Loucy (cell line): ENCODE results near the gene NDST4.

ENCODE experiments used
- H2AFZ ChIP-seq: fragments of 200-600 bp; sonication (generic); 2 replicates; pipeline ENCODE4 v1.6.0; 2016; ENCODE audit warnings: antibody characterized with exemption, mild to moderate bottlenecking, low read length, moderate library complexity
- H3F3A ChIP-seq: fragments of 200-600 bp; 2 replicates; pipeline ENCODE4 v1.6.0; 2016; ENCODE audit warnings: antibody characterized with exemption, low read depth, mild to moderate bottlenecking
- H3K27me3 ChIP-seq: fragments of 200-600 bp; sonication (generic); 2 replicates; pipeline ENCODE4 v1.6.1; 2014; ENCODE audit warnings: low read length, mild to moderate bottlenecking; ENCODE audit not compliant: insufficient read depth, poor library complexity, severe bottlenecking
- H3K36me3 ChIP-seq: fragments of 200-600 bp; sonication (generic); 2 replicates; pipeline ENCODE4 v1.6.1; 2016; ENCODE audit warnings: low read length; ENCODE audit not compliant: insufficient read depth
- H3K4me1 ChIP-seq: fragments of 200-600 bp; sonication (generic); 2 replicates; pipeline ENCODE4 v1.5.1; 2014; ENCODE audit warnings: low read length, mild to moderate bottlenecking; ENCODE audit not compliant: insufficient read depth, poor library complexity, severe bottlenecking
- H3K4me2 ChIP-seq: fragments of 200-600 bp; sonication (generic); 2 replicates; pipeline ENCODE4 v1.6.0; 2014; ENCODE audit warnings: antibody characterized with exemption, low read length, low read depth, mild to moderate bottlenecking; ENCODE audit not compliant: poor library complexity, severe bottlenecking
- H3K4me3 ChIP-seq: fragments of 200-600 bp; sonication (generic); 2 replicates; pipeline ENCODE4 v1.5.1; 2014; ENCODE audit warnings: low read length, mild to moderate bottlenecking, mixed read lengths; ENCODE audit not compliant: poor library complexity, severe bottlenecking
- H3K79me2 ChIP-seq: fragments of 200-600 bp; sonication (generic); 2 replicates; pipeline ENCODE4 v1.6.1; 2014; ENCODE audit warnings: low read length; ENCODE audit not compliant: insufficient read depth
- H3K9ac ChIP-seq: fragments of 200-600 bp; sonication (generic); 2 replicates; pipeline ENCODE4 v1.6.0; 2014; ENCODE audit warnings: mild to moderate bottlenecking, low read depth, low read length, moderate library complexity; ENCODE audit not compliant: poor library complexity, severe bottlenecking
- H3K9me2 ChIP-seq: fragments of 200-600 bp; sonication (generic); replicated peaks from 2 replicates; pipeline ENCODE4 v1.6.1; 2016; ENCODE audit warnings: low read depth, low read length, mixed read lengths
- H3K9me3 ChIP-seq: fragments of 200-600 bp; sonication (generic); 2 replicates; pipeline ENCODE4 v1.6.1; 2014; ENCODE audit warnings: mild to moderate bottlenecking, antibody characterized with exemption, low read length, low read depth; ENCODE audit not compliant: insufficient read depth
- H4K20me1 ChIP-seq: fragments of 200-600 bp; sonication (generic); 2 replicates; pipeline ENCODE4 v1.6.0; 2014; ENCODE audit warnings: antibody characterized with exemption, low read length, mild to moderate bottlenecking; ENCODE audit not compliant: insufficient read depth, poor library complexity, severe bottlenecking
- CTCF ChIP-seq: fragments of 200-600 bp; sonication (generic); conservative IDR thresholded peaks from 2 replicates; pipeline ENCODE4 v1.5.1; 2014; ENCODE audit warnings: mild to moderate bottlenecking, antibody characterized with exemption, low read length
- EZH2phosphoT487 ChIP-seq: fragments of 200-600 bp; IDR thresholded peaks from 2 replicates; pipeline ENCODE4 v1.6.1; 2018; ENCODE audit warnings: antibody characterized with exemption, mild to moderate bottlenecking, moderate library complexity, borderline replicate concordance

The NDST4 gene

GRCh38 chr4:114830628-114831027 lies 282.8 kb downstream of the NDST4 start:
- H3K9me3 ChIP-seq, result no peaks in the 10 kb centered on the region
- TF ChIP-seq EZH2phosphoT487 (no peak), CTCF (no peak)
- H3K9ac ChIP-seq, result no peak overlapping the region
- H3K4me1 ChIP-seq, result no peaks in the 10 kb centered on the region
- H3F3A ChIP-seq, result no peaks in the 10 kb centered on the region
- no peaks in the 10 kb centered on the region for H3K36me3 ChIP-seq
- H3K4me3 ChIP-seq, result no peak overlapping the region
- no peaks in the 10 kb centered on the region for H3K79me2 ChIP-seq
- H2AFZ ChIP-seq, result no peak overlapping the region
- no peaks in the 10 kb centered on the region for H4K20me1 ChIP-seq
- no peaks in the 10 kb centered on the region for H3K27me3 ChIP-seq
- H3K9me2 ChIP-seq, result no peaks in the 10 kb centered on the region
- no peak overlapping the region for H3K4me2 ChIP-seq

GRCh38 chr4:114827651-114828050 lies 285.8 kb downstream of the NDST4 start:
- Histone ChIP-seq H3K79me2 (no peaks in the 10 kb centered on the region), H3K4me3 (no peak overlapping the region), H3F3A (no peaks in the 10 kb centered on the region), H3K9me2 (no peaks in the 10 kb centered on the region), H4K20me1 (no peaks in the 10 kb centered on the region), H3K27me3 (no peaks in the 10 kb centered on the region), H3K9me3 (no peaks in the 10 kb centered on the region), H3K4me1 (no peaks in the 10 kb centered on the region), H3K36me3 (no peaks in the 10 kb centered on the region), H3K4me2 (no peak overlapping the region), H2AFZ (no peak overlapping the region), H3K9ac (no peak overlapping the region)
- no peak for TF ChIP-seq EZH2phosphoT487
- TF ChIP-seq CTCF, result no peak

- Histone ChIP-seq H3K9me2 (no peaks in the 10 kb centered on the region), H3K9ac (no peak overlapping the region), H3K4me3 (no peak overlapping the region), H3K4me1 (no peaks in the 10 kb centered on the region), H2AFZ (no peak overlapping the region), H3K36me3 (no peaks in the 10 kb centered on the region), H3K4me2 (no peak overlapping the region), H3F3A (no peaks in the 10 kb centered on the region), H3K9me3 (no peaks in the 10 kb centered on the region), H3K79me2 (no peaks in the 10 kb centered on the region), H3K27me3 (no peaks in the 10 kb centered on the region), H4K20me1 (no peaks in the 10 kb centered on the region)
- TF ChIP-seq CTCF, result no peak
- no peak for TF ChIP-seq EZH2phosphoT487
Observed at GRCh38 chr4:114815760-114816159, 297.7 kb downstream of the NDST4 start.
